ENCODE measurements around the gene TMEM120B.

DNA sequence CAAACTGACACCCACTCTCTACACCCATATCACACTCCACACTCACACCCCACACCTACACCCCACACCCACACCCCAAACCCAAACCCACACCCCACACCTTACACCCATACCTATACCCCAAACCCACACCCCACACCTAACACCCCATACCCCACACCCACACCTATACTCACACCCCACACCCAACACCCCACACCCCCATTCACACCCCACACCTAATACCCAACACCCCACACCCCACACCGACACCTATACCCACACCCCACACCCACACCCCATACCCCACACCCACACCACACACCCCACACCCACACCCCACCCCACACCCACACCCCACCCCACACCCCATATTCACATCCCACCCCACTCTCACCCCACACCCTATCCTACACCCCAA, 38.5 kb downstream of the TMEM120B start:
- TF ChIP-seq TAF1 (IDR thresholded peaks at IDR 0.05; ENCODE audit: low read depth, low read length) (no peak), POLR2A (IDR thresholded peaks at IDR 0.05; ENCODE audit: low read depth, low read length) (no peak)
